NCI-H446 treated with DMSO at 0.1 percent for 48 hours (cell line): ENCODE measurements around the gene SORBS2.
A peak's percentile ranks its signal among the peaks of the same experiment; 100 is the strongest.

Experiments used
- DNase-seq: peaks from one replicate; lab custom pipeline; 2025; lab: John Stamatoyannopoulos, UW

SORBS2 gene

GRCh38 chr4:185640811-185641675 lies 171.0 kb downstream of the SORBS2 start:
- DNase-seq = no peak

- no peak for DNase-seq
These were observed 173.3 kb downstream of the SORBS2 start for GRCh38 chr4:185638548-185639301.

GRCh38 chr4:185638093-185638492 lies 173.9 kb downstream of the SORBS2 start:
- DNase-seq = no peak

- no peak for DNase-seq
These were observed 174.7 kb downstream of the SORBS2 start for GRCh38 chr4:185637163-185637875.

GRCh38 chr4:185634066-185634652 lies 177.8 kb downstream of the SORBS2 start:
- DNase-seq = no peak

GRCh38 chr4:185626798-185627197 lies 185.2 kb downstream of the SORBS2 start:
- DNase-seq = no peak

- DNase-seq = no peak
These were observed 186.5 kb downstream of the SORBS2 start for GRCh38 chr4:185625503-185625902.

- DNase-seq = no peak
These were observed 187.8 kb downstream of the SORBS2 start for GRCh38 chr4:185624259-185624589.

GRCh38 chr4:185623444-185624258 lies 188.3 kb downstream of the SORBS2 start:
- no peak for DNase-seq

GRCh38 chr4:185608185-185608584 lies 203.8 kb downstream of the SORBS2 start:
- DNase-seq = no peak

- no peak for DNase-seq
These were observed 209.6 kb downstream of the SORBS2 start for GRCh38 chr4:185602397-185602796.

- no peak for DNase-seq
These were observed 211.1 kb downstream of the SORBS2 start for GRCh38 chr4:185600801-185601434.

GRCh38 chr4:185599553-185600243 lies 212.3 kb downstream of the SORBS2 start:
- no peak for DNase-seq

GRCh38 chr4:185598846-185599552 lies 213.0 kb downstream of the SORBS2 start:
- DNase-seq = no peak

GRCh38 chr4:185597532-185598188 lies 214.3 kb downstream of the SORBS2 start:
- peak; percentile 12 for DNase-seq

- DNase-seq = no peak
These were observed 219.0 kb downstream of the SORBS2 start for GRCh38 chr4:185592845-185593488.

- no peak for DNase-seq
These were observed 219.6 kb downstream of the SORBS2 start for GRCh38 chr4:185592438-185592837.

- DNase-seq = no peak
These were observed 220.3 kb downstream of the SORBS2 start for GRCh38 chr4:185591679-185592141.
